Fibroblast of skin of back (primary cell): ENCODE results near the gene FLT3LG.
"Not testable (repeated sequence)": the region's sequence is repeated elsewhere in the genome, so short reads cannot be mapped to it uniquely, and the experiment has no call there.

Experiments
- DNase-seq: peaks from one replicate; pipeline ENCODE4 v3.0.0-alpha.2; 2013

The FLT3LG gene

GRCh38 chr19:49440439-49441209 is 33.4 kb upstream of the FLT3LG start:
- no peak for DNase-seq

- DNase-seq, result no peak
Measured at GRCh38 chr19:49441210-49441959, 32.6 kb upstream of the FLT3LG start, which contains the start of gene SLC17A7. TSS of gene SLC17A7 (minus strand) at chr19:49441527. CDS start at chr19:49441379, 148 bp downstream.

- no peak for DNase-seq
Measured at GRCh38 chr19:49441960-49442350, 32.1 kb upstream of the FLT3LG start.

GRCh38 chr19:49442354-49442753 is 31.7 kb upstream of the FLT3LG start:
- peak; percentile 30 for DNase-seq

- DNase-seq, result peak; percentile 92
Measured at GRCh38 chr19:49442771-49443365, 31.1 kb upstream of the FLT3LG start.

GRCh38 chr19:49443366-49444099 is 30.5 kb upstream of the FLT3LG start:
- peak; percentile 95 for DNase-seq

- DNase-seq, result not testable (repeated sequence)
Measured at GRCh38 chr19:49444100-49444700, 29.8 kb upstream of the FLT3LG start.

- DNase-seq, result no peak
Measured at GRCh38 chr19:49445997-49446396, 28.0 kb upstream of the FLT3LG start.

GRCh38 chr19:49447485-49448431 is 26.3 kb upstream of the FLT3LG start:
- peak; percentile 39 for DNase-seq

GRCh38 chr19:49448432-49448786 is 25.6 kb upstream of the FLT3LG start:
- no peak for DNase-seq

- no peak for DNase-seq
Measured at GRCh38 chr19:49450405-49450804, 23.6 kb upstream of the FLT3LG start.

- DNase-seq, result peak; percentile 100
Measured at GRCh38 chr19:49451430-49452181, 22.4 kb upstream of the FLT3LG start, which contains the start of gene PIH1D1. TSS of gene PIH1D1 (minus strand) at chr19:49451814. CDS start at chr19:49451574, 240 bp downstream.

- DNase-seq, result peak; percentile 98
Measured at GRCh38 chr19:49453013-49453756, 20.8 kb upstream of the FLT3LG start, which contains the start of gene ALDH16A1. TSS of gene ALDH16A1 (plus strand) at chr19:49453225. CDS start at chr19:49453332, 107 bp downstream.

- no peak for DNase-seq
Measured at GRCh38 chr19:49453757-49454240, 20.2 kb upstream of the FLT3LG start.

GRCh38 chr19:49455773-49456172 is 18.2 kb upstream of the FLT3LG start:
- DNase-seq, result no peak

- no peak for DNase-seq
Measured at GRCh38 chr19:49456326-49456725, 17.7 kb upstream of the FLT3LG start.

- DNase-seq, result no peak
Measured at GRCh38 chr19:49458567-49458903, 15.5 kb upstream of the FLT3LG start.

- DNase-seq, result no peak
Measured at GRCh38 chr19:49459388-49459787, 14.6 kb upstream of the FLT3LG start.

GRCh38 chr19:49461130-49461529 is 12.9 kb upstream of the FLT3LG start:
- DNase-seq, result not testable (repeated sequence)
